ENCODE measurements around the gene EIF4E3. TPM values are rescaled to one million over a fixed set of nuclear protein-coding genes. Genes with fewer than 3 reads are reported as not detected.

EIF4E3 gene
- total and polyA plus RNA-seq, 2 donors (not counting 1 experiment from before 2014, with no cell fraction given), result 1.8 to 12.8 TPM

DNA sequence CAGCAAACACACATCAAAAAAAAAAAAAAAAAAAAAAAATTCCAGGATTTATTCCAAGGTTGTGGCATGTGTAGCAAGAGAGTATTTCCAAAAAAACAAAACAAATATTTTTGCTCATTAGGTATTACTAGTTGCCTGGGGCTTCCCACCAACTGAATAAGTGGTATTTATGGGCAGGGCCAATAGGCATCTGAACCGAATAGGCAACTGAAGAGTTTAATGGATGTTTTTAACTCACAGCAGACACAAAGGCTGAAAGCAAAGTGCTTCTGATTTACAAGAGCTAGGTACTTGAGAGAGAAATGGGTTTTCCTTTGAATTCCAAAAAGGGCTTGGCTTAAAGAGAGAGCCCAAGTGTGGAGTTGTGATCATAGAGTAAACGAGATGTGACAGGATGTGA, 21.4 kb downstream of the EIF4E3 start:
- no peak overlapping the region for H3K27ac ChIP-seq (ENCODE audit: insufficient read depth, low read length)
- H3K27me3 ChIP-seq (ENCODE audit: control insufficient read depth, insufficient read depth, low read length), result no peaks in the 10 kb centered on the region
- H3K4me1 ChIP-seq (ENCODE audit: control insufficient read depth, extremely low read depth, insufficient read depth, low read length), result no peaks in the 10 kb centered on the region
- DNase-seq (ENCODE audit: low read depth in 2 of 2), result no peak
- H3K9me3 ChIP-seq (ENCODE audit: control insufficient read depth, insufficient read depth, low read depth, low read length), result no peaks in the 10 kb centered on the region
- H4K20me1 ChIP-seq (ENCODE audit: control insufficient read depth, extremely low read depth, insufficient read depth, low read length), result no peaks in the 10 kb centered on the region
- no peak overlapping the region for H3K4me3 ChIP-seq (replicated peaks in 1 of 4; ENCODE audit: control extremely low read depth in 1 of 4, insufficient read depth in 1 of 4, low read depth in 3 of 4, low read length in 4 of 4)
- H3K79me2 ChIP-seq (ENCODE audit: control insufficient read depth, insufficient read depth, low read length), result no peaks in the 10 kb centered on the region
- H3K36me3 ChIP-seq (ENCODE audit: control insufficient read depth, insufficient read depth, low read length), result no peaks in the 10 kb centered on the region
- H3K4me2 ChIP-seq (ENCODE audit: extremely low read depth, insufficient read depth, low read length), result no peak overlapping the region
- H2AFZ ChIP-seq (ENCODE audit: low read length), result no peak overlapping the region
- H3K9ac ChIP-seq (ENCODE audit: insufficient read depth, low read length), result no peak overlapping the region
- TF ChIP-seq CTCF (conservative IDR thresholded peaks at IDR 0.05 in 1 of 2, IDR thresholded peaks at IDR 0.05 in 1 of 2; ENCODE audit: low read depth in 1 of 2, low read length in 2 of 2), result no peak
- TF ChIP-seq EZH2 (IDR thresholded peaks at IDR 0.05; ENCODE audit: low read length, missing control alignments), result no peak

GRCh38 chr3:71702131-71703024, 22.8 kb downstream of the EIF4E3 start:
- no peak for DNase-seq (ENCODE audit: low read depth in 2 of 2)
- H4K20me1 ChIP-seq (ENCODE audit: control insufficient read depth, extremely low read depth, insufficient read depth, low read length), result no peaks in the 10 kb centered on the region
- no peak for TF ChIP-seq CTCF (conservative IDR thresholded peaks at IDR 0.05 in 1 of 2, IDR thresholded peaks at IDR 0.05 in 1 of 2; ENCODE audit: low read depth in 1 of 2, low read length in 2 of 2)
- TF ChIP-seq EZH2 (IDR thresholded peaks at IDR 0.05; ENCODE audit: low read length, missing control alignments), result no peak
- H3K9ac ChIP-seq (ENCODE audit: insufficient read depth, low read length), result no peak overlapping the region
- H2AFZ ChIP-seq (ENCODE audit: low read length), result no peak overlapping the region
- no peaks in the 10 kb centered on the region for H3K4me1 ChIP-seq (ENCODE audit: control insufficient read depth, extremely low read depth, insufficient read depth, low read length)
- no peak overlapping the region for H3K4me3 ChIP-seq (replicated peaks in 1 of 4; ENCODE audit: control extremely low read depth in 1 of 4, insufficient read depth in 1 of 4, low read depth in 3 of 4, low read length in 4 of 4)
- H3K4me2 ChIP-seq (ENCODE audit: extremely low read depth, insufficient read depth, low read length), result no peak overlapping the region
- H3K36me3 ChIP-seq (ENCODE audit: control insufficient read depth, insufficient read depth, low read length), result no peaks in the 10 kb centered on the region
- no peaks in the 10 kb centered on the region for H3K9me3 ChIP-seq (ENCODE audit: control insufficient read depth, insufficient read depth, low read depth, low read length)
- no peak overlapping the region for H3K27ac ChIP-seq (ENCODE audit: insufficient read depth, low read length)
- no peaks in the 10 kb centered on the region for H3K79me2 ChIP-seq (ENCODE audit: control insufficient read depth, insufficient read depth, low read length)
- H3K27me3 ChIP-seq (ENCODE audit: control insufficient read depth, insufficient read depth, low read length), result no peaks in the 10 kb centered on the region

DNA sequence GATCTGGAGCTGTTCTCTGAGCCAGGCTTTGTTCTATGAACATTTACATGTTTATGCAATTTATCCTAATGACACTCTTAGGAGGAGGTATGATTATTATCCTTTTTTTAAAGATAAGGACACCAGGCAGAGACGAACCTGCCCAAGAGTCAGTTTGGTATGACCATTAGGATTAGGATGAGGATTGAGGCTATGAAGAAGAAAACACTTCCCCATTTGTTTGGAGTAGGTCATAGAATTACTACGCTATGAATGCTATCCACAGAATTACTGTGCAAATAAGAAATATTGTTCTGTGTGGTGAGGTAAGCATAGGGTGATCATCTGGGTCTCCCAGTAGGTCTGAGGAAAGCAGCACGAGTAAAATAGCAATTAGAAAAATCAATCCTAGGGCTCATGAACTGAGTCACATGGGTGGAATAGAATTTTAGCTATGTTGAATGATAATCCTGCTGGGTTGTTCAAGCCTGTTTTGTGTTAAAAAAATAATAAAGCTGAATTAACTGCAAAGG, 23.9 kb downstream of the EIF4E3 start:
- Histone ChIP-seq H4K20me1 (ENCODE audit: control insufficient read depth, extremely low read depth, insufficient read depth, low read length) (no peaks in the 10 kb centered on the region), H3K9me3 (ENCODE audit: control insufficient read depth, insufficient read depth, low read depth, low read length) (no peaks in the 10 kb centered on the region), H3K9ac (ENCODE audit: insufficient read depth, low read length) (no peak overlapping the region), H3K36me3 (ENCODE audit: control insufficient read depth, insufficient read depth, low read length) (no peaks in the 10 kb centered on the region), H2AFZ (ENCODE audit: low read length) (no peak overlapping the region), H3K4me1 (ENCODE audit: control insufficient read depth, extremely low read depth, insufficient read depth, low read length) (no peaks in the 10 kb centered on the region), H3K4me2 (ENCODE audit: extremely low read depth, insufficient read depth, low read length) (no peak overlapping the region), H3K27ac (ENCODE audit: insufficient read depth, low read length) (no peak overlapping the region), H3K27me3 (ENCODE audit: control insufficient read depth, insufficient read depth, low read length) (no peaks in the 10 kb centered on the region), H3K4me3 (replicated peaks in 1 of 4; ENCODE audit: control extremely low read depth in 1 of 4, insufficient read depth in 1 of 4, low read depth in 3 of 4, low read length in 4 of 4) (no peak overlapping the region), H3K79me2 (ENCODE audit: control insufficient read depth, insufficient read depth, low read length) (no peaks in the 10 kb centered on the region)
- DNase-seq (ENCODE audit: low read depth in 2 of 2), result no peak
- TF ChIP-seq EZH2 (IDR thresholded peaks at IDR 0.05; ENCODE audit: low read length, missing control alignments) (no peak), CTCF (conservative IDR thresholded peaks at IDR 0.05 in 1 of 2, IDR thresholded peaks at IDR 0.05 in 1 of 2; ENCODE audit: low read depth in 1 of 2, low read length in 2 of 2) (no peak)
